ENCODE results near the gene LSG1. TPM values are rescaled to one million over a fixed set of nuclear protein-coding genes. Genes with fewer than 3 reads are reported as not detected.

LSG1 gene
- total RNA-seq, 4 donors from 2014 or later: 18.7 to 69.9 (median 52.8) TPM

- Histone ChIP-seq H3K4me1 (peaks cover 13 to 23% (median 14%) of the 10 kb centered on the region in 4 donors), H3K27ac (peak overlapping the region; percentile 84 to 92 (median 90)), H3K9me3 (no peaks in the 10 kb centered on the region), H3K27me3 (peaks cover 3% of the 10 kb centered on the region), H3K36me3 (no peaks in the 10 kb centered on the region), H3K4me3 (peak overlapping the region; percentile 39 to 87 (median 69))
- DNase-seq: no peak
- TF ChIP-seq EP300 (IDR thresholded peaks at IDR 0.05; ENCODE audit: low read depth): no peak
- no peak for TF ChIP-seq CTCF (IDR thresholded peaks at IDR 0.05)
- WGBS, 2 donors (ENCODE audit: low coverage in 1 of 2): 0 to 28% methylated on average over 2 to 5 of the region's 5 CpGs
- in situ Hi-C loops (cut with MboI; ENCODE audit: low pct_ligation_motif_present in 1 of 4, low pct_unique_long_range_greater_than_20kb in 1 of 4, low sequenced_read_pairs in 3 of 4) (loop anchor here in 3 of 4 donors (10.0 to 25.0 kb wide), 4 partner anchors 442 to 864 kb away; partner anchors contain the start of gene PPP1R2 (in 1 of the 3)), intact Hi-C loops (cut with DNase I; ENCODE audit: low total_unique reads) (no loop called here)
These were observed 885 bp upstream of the LSG1 start for GRCh38 chr3:194672876-194673275.

GRCh38 chr3:194671511-194671899 is 486 bp downstream of the LSG1 start:
- intact Hi-C loops (cut with DNase I; ENCODE audit: low total_unique reads) (no loop called here), in situ Hi-C loops (cut with MboI; ENCODE audit: low pct_ligation_motif_present in 1 of 4, low pct_unique_long_range_greater_than_20kb in 1 of 4, low sequenced_read_pairs in 3 of 4) (loop anchor here in 3 of 4 donors (10.0 to 25.0 kb wide), 4 partner anchors 443 to 866 kb away; partner anchors contain the start of gene PPP1R2 (in 1 of the 3))
- peak overlapping the region; percentile 62 to 87 (median 69) for H3K4me3 ChIP-seq
- H3K4me1 ChIP-seq: peaks cover 13 to 23% (median 14%) of the 10 kb centered on the region in 4 donors
- peaks cover 3% of the 10 kb centered on the region for H3K27me3 ChIP-seq
- H3K27ac ChIP-seq: peak overlapping the region; percentile 84 to 92 (median 90)
- DNase-seq: no peak
- no peak for TF ChIP-seq POLR2A (IDR thresholded peaks at IDR 0.05)
- TF ChIP-seq CTCF (IDR thresholded peaks at IDR 0.05): peak; percentile 53 to 76 (median 65)
- peaks cover 0 to under 1% (median 0%) of the 10 kb centered on the region in 4 donors for H3K36me3 ChIP-seq
- WGBS, 2 donors (ENCODE audit: low coverage in 1 of 2): 0 to 1% methylated on average over 5 of the region's 5 CpGs
- no peaks in the 10 kb centered on the region for H3K9me3 ChIP-seq

GRCh38 chr3:194667363-194667762 is 4.6 kb downstream of the LSG1 start:
- Histone ChIP-seq H3K36me3 (peaks cover 0 to 27% (median 12%) of the 10 kb centered on the region in 4 donors), H3K4me1 (peaks cover 12 to 17% (median 13%) of the 10 kb centered on the region in 4 donors), H3K4me3 (no peak overlapping the region), H3K9me3 (no peaks in the 10 kb centered on the region), H3K27ac (no peak overlapping the region), H3K27me3 (no peaks in the 10 kb centered on the region)
- in situ Hi-C loops (cut with MboI; ENCODE audit: low pct_ligation_motif_present in 1 of 4, low pct_unique_long_range_greater_than_20kb in 1 of 4, low sequenced_read_pairs in 3 of 4) (loop anchor here in 1 of 4 donors (25.0 kb wide), 1 partner anchor 870 kb away; the partner anchor contains the start of gene PPP1R2), intact Hi-C loops (cut with DNase I; ENCODE audit: low total_unique reads) (loop anchor here (5.0 kb wide), 1 partner anchor 1770 kb away; no protein-coding TSS in a partner anchor)
- 75 to 80% methylated on average over 1 to 7 of the region's 7 CpGs for WGBS, 2 donors (ENCODE audit: low coverage in 1 of 2)
- no peak for DNase-seq
- TF ChIP-seq POLR2A (IDR thresholded peaks at IDR 0.05) (no peak), POLR2AphosphoS5 (IDR thresholded peaks at IDR 0.05) (no peak), CTCF (IDR thresholded peaks at IDR 0.05) (no peak), EP300 (IDR thresholded peaks at IDR 0.05; ENCODE audit: low read depth) (no peak)

- H3K36me3 ChIP-seq: peaks cover 0 to 31% (median 13%) of the 10 kb centered on the region in 4 donors
- no peak for DNase-seq
- no peak overlapping the region for H3K27ac ChIP-seq
- TF ChIP-seq CTCF (IDR thresholded peaks at IDR 0.05): no peak
- TF ChIP-seq POLR2A (IDR thresholded peaks at IDR 0.05): no peak
- no peak for TF ChIP-seq POLR2AphosphoS5 (IDR thresholded peaks at IDR 0.05)
- TF ChIP-seq EP300 (IDR thresholded peaks at IDR 0.05; ENCODE audit: low read depth): no peak
- WGBS, 2 donors (ENCODE audit: low coverage in 1 of 2): 90 to 94% methylated on average over 7 of the region's 7 CpGs
- no peaks in the 10 kb centered on the region for H3K9me3 ChIP-seq
- in situ Hi-C loops (cut with MboI; ENCODE audit: low pct_ligation_motif_present in 1 of 4, low pct_unique_long_range_greater_than_20kb in 1 of 4, low sequenced_read_pairs in 3 of 4): loop anchor here in 1 of 4 donors (25.0 kb wide), 1 partner anchor 872 kb away; the partner anchor contains the start of gene PPP1R2
- intact Hi-C loops (cut with DNase I; ENCODE audit: low total_unique reads): loop anchor here (5.0 kb wide), 1 partner anchor 1772 kb away; no protein-coding TSS in a partner anchor
- H3K27me3 ChIP-seq: no peaks in the 10 kb centered on the region
- peaks cover 0 to 1% (median 0%) of the 10 kb centered on the region in 4 donors for H3K4me1 ChIP-seq
- no peak overlapping the region for H3K4me3 ChIP-seq
These were observed 7.1 kb downstream of the LSG1 start for GRCh38 chr3:194664857-194665256.

Data from transverse colon (tissue), 4 donors.